Stimulated activated naive CD8-positive, alpha-beta T cell treated with anti-CD3 and anti-CD28 coated beads, Interleukin-15, Interleukin-2, amounts not matched to agents 100 ng/mL and 50 ng/mL, for 24 hours (primary cell): ENCODE measurements around the gene CEP78.

Source experiments
- H3K27ac Mint-ChIP-seq: one replicate; pipeline ENCODE4 v1.8.0; 2021; ENCODE audit warnings: mild to moderate bottlenecking, mixed read lengths
- H3K27me3 Mint-ChIP-seq: one replicate; pipeline ENCODE4 v1.8.0; 2021; ENCODE audit warnings: mixed read lengths
- H3K36me3 Mint-ChIP-seq: one replicate; pipeline ENCODE4 v1.8.0; 2021; ENCODE audit warnings: low read depth, mixed read lengths
- H3K4me1 Mint-ChIP-seq: one replicate; pipeline ENCODE4 v1.8.0; 2021; ENCODE audit warnings: low read depth, mixed read lengths
- H3K4me3 Mint-ChIP-seq: one replicate; pipeline ENCODE4 v1.8.0; 2021; ENCODE audit warnings: mild to moderate bottlenecking, mixed read lengths
- H3K9me3 Mint-ChIP-seq: one replicate; pipeline ENCODE4 v1.8.0; 2021; ENCODE audit warnings: mixed read lengths

The CEP78 gene

GRCh38 chr9:78303377-78304062, 67.6 kb downstream of the CEP78 start:
- peaks cover 11% of the 10 kb centered on the region for H3K4me1 Mint-ChIP-seq
- no peak overlapping the region for H3K4me3 Mint-ChIP-seq
- no peaks in the 10 kb centered on the region for H3K27me3 Mint-ChIP-seq
- peaks cover 78% of the 10 kb centered on the region for H3K36me3 Mint-ChIP-seq
- H3K27ac Mint-ChIP-seq: no peak overlapping the region
- no peaks in the 10 kb centered on the region for H3K9me3 Mint-ChIP-seq

- no peak overlapping the region for H3K4me3 Mint-ChIP-seq
- peaks cover 75% of the 10 kb centered on the region for H3K36me3 Mint-ChIP-seq
- H3K4me1 Mint-ChIP-seq: peaks cover 4% of the 10 kb centered on the region
- H3K9me3 Mint-ChIP-seq: no peaks in the 10 kb centered on the region
- no peak overlapping the region for H3K27ac Mint-ChIP-seq
- no peaks in the 10 kb centered on the region for H3K27me3 Mint-ChIP-seq
Observed at GRCh38 chr9:78304357-78304756, 68.5 kb downstream of the CEP78 start.

GRCh38 chr9:78306222-78307076, 70.6 kb downstream of the CEP78 start:
- Mint-ChIP-seq H3K27ac (no peak overlapping the region), H3K27me3 (no peaks in the 10 kb centered on the region), H3K4me3 (no peak overlapping the region), H3K9me3 (no peaks in the 10 kb centered on the region), H3K4me1 (no peaks in the 10 kb centered on the region), H3K36me3 (peaks cover 77% of the 10 kb centered on the region)

GRCh38 chr9:78307360-78307759, 71.5 kb downstream of the CEP78 start:
- Mint-ChIP-seq H3K4me3 (no peak overlapping the region), H3K4me1 (no peaks in the 10 kb centered on the region), H3K9me3 (no peaks in the 10 kb centered on the region), H3K27me3 (no peaks in the 10 kb centered on the region), H3K36me3 (peaks cover 78% of the 10 kb centered on the region), H3K27ac (no peak overlapping the region)

- Mint-ChIP-seq H3K36me3 (peaks cover 70% of the 10 kb centered on the region), H3K4me1 (no peaks in the 10 kb centered on the region), H3K9me3 (no peaks in the 10 kb centered on the region), H3K27ac (no peak overlapping the region), H3K27me3 (no peaks in the 10 kb centered on the region), H3K4me3 (no peak overlapping the region)
Observed at GRCh38 chr9:78309066-78309465, 73.2 kb downstream of the CEP78 start.

- no peak overlapping the region for H3K4me3 Mint-ChIP-seq
Observed at GRCh38 chr9:78311075-78311474, 75.2 kb downstream of the CEP78 start.

GRCh38 chr9:78311886-78312524, 76.1 kb downstream of the CEP78 start:
- H3K9me3 Mint-ChIP-seq: no peaks in the 10 kb centered on the region
- H3K4me3 Mint-ChIP-seq: no peak overlapping the region
- H3K36me3 Mint-ChIP-seq: peaks cover 65% of the 10 kb centered on the region
- no peaks in the 10 kb centered on the region for H3K27me3 Mint-ChIP-seq
- no peak overlapping the region for H3K27ac Mint-ChIP-seq
- H3K4me1 Mint-ChIP-seq: no peaks in the 10 kb centered on the region

More at GRCh38 chr9:78311075-78311474, 75.2 kb downstream of the CEP78 start:
- peaks cover 62% of the 10 kb centered on the region for H3K36me3 Mint-ChIP-seq
- H3K27me3 Mint-ChIP-seq: no peaks in the 10 kb centered on the region
- no peaks in the 10 kb centered on the region for H3K4me1 Mint-ChIP-seq
- H3K27ac Mint-ChIP-seq: no peak overlapping the region
- no peaks in the 10 kb centered on the region for H3K9me3 Mint-ChIP-seq

GRCh38 chr9:78314550-78314949, 78.7 kb downstream of the CEP78 start:
- H3K27ac Mint-ChIP-seq: peak overlapping the region; percentile 45
- no peaks in the 10 kb centered on the region for H3K4me1 Mint-ChIP-seq
- no peaks in the 10 kb centered on the region for H3K9me3 Mint-ChIP-seq
- H3K36me3 Mint-ChIP-seq: peaks cover 70% of the 10 kb centered on the region
- no peak overlapping the region for H3K4me3 Mint-ChIP-seq
- no peaks in the 10 kb centered on the region for H3K27me3 Mint-ChIP-seq

GRCh38 chr9:78314953-78315870, 79.3 kb downstream of the CEP78 start:
- H3K4me1 Mint-ChIP-seq: no peaks in the 10 kb centered on the region
- peak overlapping the region; percentile 45 for H3K27ac Mint-ChIP-seq
- no peak overlapping the region for H3K4me3 Mint-ChIP-seq
- peaks cover 70% of the 10 kb centered on the region for H3K36me3 Mint-ChIP-seq
- H3K9me3 Mint-ChIP-seq: no peaks in the 10 kb centered on the region
- no peaks in the 10 kb centered on the region for H3K27me3 Mint-ChIP-seq

- Mint-ChIP-seq H3K27me3 (no peaks in the 10 kb centered on the region), H3K27ac (no peak overlapping the region), H3K36me3 (peaks cover 73% of the 10 kb centered on the region), H3K9me3 (no peaks in the 10 kb centered on the region), H3K4me3 (no peak overlapping the region), H3K4me1 (no peaks in the 10 kb centered on the region)
Observed at GRCh38 chr9:78316166-78316892, 80.5 kb downstream of the CEP78 start.

GRCh38 chr9:78319197-78320029, 83.5 kb downstream of the CEP78 start:
- Mint-ChIP-seq H3K36me3 (peaks cover 77% of the 10 kb centered on the region), H3K9me3 (no peaks in the 10 kb centered on the region), H3K4me3 (no peak overlapping the region), H3K27me3 (no peaks in the 10 kb centered on the region), H3K4me1 (no peaks in the 10 kb centered on the region), H3K27ac (no peak overlapping the region)

GRCh38 chr9:78320030-78320693, 84.3 kb downstream of the CEP78 start:
- H3K36me3 Mint-ChIP-seq: peaks cover 79% of the 10 kb centered on the region
- H3K27me3 Mint-ChIP-seq: no peaks in the 10 kb centered on the region
- H3K4me3 Mint-ChIP-seq: no peak overlapping the region
- no peaks in the 10 kb centered on the region for H3K4me1 Mint-ChIP-seq
- no peak overlapping the region for H3K27ac Mint-ChIP-seq
- H3K9me3 Mint-ChIP-seq: no peaks in the 10 kb centered on the region
